Body of pancreas (tissue), 4 donors: Measurements from ENCODE around the gene IL17RA. TPM values are rescaled to one million over a fixed set of nuclear protein-coding genes. Genes with fewer than 3 reads are reported as not detected.

Source experiments
- ATAC-seq: fragments of 150-250 bp; one replicate; pipeline ENCODE4 v1.9.1; 2016
- DNase-seq, 4 donors: peaks; one replicate each; pipeline ENCODE4 v3.0.0-alpha.2; 2019
- H3K27ac ChIP-seq, 4 donors: fragments of 200-600 bp; sonication (generic); 1 replicate in 3 of 4; 2 replicates in 1 of 4; pipeline versions ENCODE4 v1.5.1 to v1.6.1; 2016 to 2019; ENCODE audit warnings: mild to moderate bottlenecking in 1 of 4, mixed read lengths in 1 of 4, moderate library complexity in 1 of 4
- H3K27me3 ChIP-seq, 2 donors: fragments of 200-600 bp; sonication (generic); one replicate each; pipeline ENCODE4 v1.6.0; 2016; ENCODE audit warnings: mild to moderate bottlenecking in 1 of 2
- H3K36me3 ChIP-seq, 2 donors: fragments of 200-600 bp; sonication (generic); replicated peaks in 1 of 2; 2 replicates each; pipeline ENCODE4 v1.5.1; 2016; ENCODE audit warnings: low read depth in 2 of 2; ENCODE audit not compliant: insufficient read depth in 1 of 2
- H3K4me1 ChIP-seq: fragments of 200-600 bp; sonication (generic); one replicate; pipeline ENCODE4 v1.6.0; 2016
- H3K4me3 ChIP-seq, 2 donors: fragments of 200-600 bp; sonication (generic); 1 replicate in 1 of 2; 2 replicates in 1 of 2; pipeline ENCODE4 v1.5.1; 2016 to 2019
- H3K9me3 ChIP-seq, 3 donors: fragments of 200-600 bp; sonication (generic); 1 replicate in 2 of 3; 2 replicates in 1 of 3; pipeline ENCODE4 v1.5.1; 2016
- POLR2A ChIP-seq, 3 donors: fragments of 450-650 bp; IDR thresholded peaks; one replicate each; pipeline ENCODE4 v1.6.1; 2016; ENCODE audit warnings: antibody characterized with exemption in 3 of 3, mild to moderate bottlenecking in 2 of 3
- WGBS, 2 donors: methylation state at CpG; one replicate each; pipeline ENCODE4 v1.1.5; 2017; 5-methylcytosine and 5-hydroxymethylcytosine counted together
- intact Hi-C: fragments of 100-400 bp; cut with DNase I; formaldehyde crosslinking; loops from one replicate; pipeline ENCODE4 v1.15.1; 2023
- total RNA-seq, 2 donors: library from RNA; depleted of rRNA; stranded (reverse); fragments of >200 nt; gene quantifications; one replicate each; pipeline ENCODE4 v1.1.0, GENCODE V29; 2016
- TF ChIP-seq, protein P1 (sequence below), 7 experiments: fragments of 450-650 bp in 4 of 7; fragments of 200-600 bp in 3 of 7; sonication (generic) in 3 of 7; IDR thresholded peaks; one replicate each; pipeline ENCODE4 v1.5.1; 2016 to 2019; ENCODE audit warnings: antibody characterized with exemption in 7 of 7

The IL17RA gene
- total RNA-seq, 2 donors from 2014 or later: 8.3 to 13.8 TPM

DNA sequence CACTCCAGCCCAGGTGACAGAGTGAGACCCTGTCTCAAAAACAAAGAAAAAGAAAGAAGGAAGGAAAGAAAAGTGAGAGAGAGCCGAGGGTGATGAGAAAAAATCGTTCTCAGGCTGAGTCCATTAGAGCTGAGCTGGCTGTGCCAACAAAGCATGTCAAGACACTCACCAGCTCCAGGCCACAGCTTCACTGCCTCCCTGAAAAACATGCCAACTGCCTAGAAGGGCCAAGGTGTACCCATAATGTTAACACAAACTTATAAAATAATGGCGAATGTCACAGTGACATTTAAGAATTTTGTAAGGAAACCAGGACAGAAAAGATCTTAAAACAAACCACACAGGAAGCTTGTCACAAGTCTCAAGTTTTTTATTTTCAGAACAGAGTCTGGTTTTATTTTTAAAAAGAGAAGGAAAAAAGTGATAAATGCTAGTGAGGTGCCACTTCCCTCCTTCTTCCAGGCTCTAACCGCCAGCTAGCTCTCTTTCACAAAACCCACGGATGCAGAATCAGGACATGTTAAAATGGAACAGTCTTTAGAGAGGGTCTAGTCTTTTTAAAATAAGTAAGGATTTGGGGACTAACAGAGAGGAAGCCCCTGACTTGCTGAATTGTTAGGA is 31.3 kb downstream of the IL17RA start:
- H3K9me3 ChIP-seq: no peaks in the 10 kb centered on the region
- TF ChIP-seq, protein P1, sequence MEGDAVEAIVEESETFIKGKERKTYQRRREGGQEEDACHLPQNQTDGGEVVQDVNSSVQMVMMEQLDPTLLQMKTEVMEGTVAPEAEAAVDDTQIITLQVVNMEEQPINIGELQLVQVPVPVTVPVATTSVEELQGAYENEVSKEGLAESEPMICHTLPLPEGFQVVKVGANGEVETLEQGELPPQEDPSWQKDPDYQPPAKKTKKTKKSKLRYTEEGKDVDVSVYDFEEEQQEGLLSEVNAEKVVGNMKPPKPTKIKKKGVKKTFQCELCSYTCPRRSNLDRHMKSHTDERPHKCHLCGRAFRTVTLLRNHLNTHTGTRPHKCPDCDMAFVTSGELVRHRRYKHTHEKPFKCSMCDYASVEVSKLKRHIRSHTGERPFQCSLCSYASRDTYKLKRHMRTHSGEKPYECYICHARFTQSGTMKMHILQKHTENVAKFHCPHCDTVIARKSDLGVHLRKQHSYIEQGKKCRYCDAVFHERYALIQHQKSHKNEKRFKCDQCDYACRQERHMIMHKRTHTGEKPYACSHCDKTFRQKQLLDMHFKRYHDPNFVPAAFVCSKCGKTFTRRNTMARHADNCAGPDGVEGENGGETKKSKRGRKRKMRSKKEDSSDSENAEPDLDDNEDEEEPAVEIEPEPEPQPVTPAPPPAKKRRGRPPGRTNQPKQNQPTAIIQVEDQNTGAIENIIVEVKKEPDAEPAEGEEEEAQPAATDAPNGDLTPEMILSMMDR (IDR thresholded peaks at IDR 0.05): no peak
- TF ChIP-seq POLR2A (IDR thresholded peaks at IDR 0.05): no peak
- H3K27ac ChIP-seq: peak overlapping the region in 1 of 4 donors; percentile 31
- DNase-seq (no peak), ATAC-seq (no peak)
- no peaks in the 10 kb centered on the region for H3K36me3 ChIP-seq
- H3K4me1 ChIP-seq: peaks cover 5% of the 10 kb centered on the region
- no peak overlapping the region for H3K4me3 ChIP-seq
- WGBS, 2 donors: 61% methylated on average over 5 of the region's 5 CpGs
- H3K27me3 ChIP-seq: no peaks in the 10 kb centered on the region
- intact Hi-C loops: no loop called here

- 32 to 42% methylated on average over 6 of the region's 6 CpGs for WGBS, 2 donors
- H3K9me3 ChIP-seq: no peaks in the 10 kb centered on the region
- no peaks in the 10 kb centered on the region for H3K36me3 ChIP-seq
- H3K4me1 ChIP-seq: peaks cover 10% of the 10 kb centered on the region
- no peaks in the 10 kb centered on the region for H3K27me3 ChIP-seq
- no peak for DNase-seq
- intact Hi-C loops: no loop called here
- no peak overlapping the region for H3K4me3 ChIP-seq
- ATAC-seq: no peak
- H3K27ac ChIP-seq: peak overlapping the region in 1 of 4 donors; percentile 31
- TF ChIP-seq, protein P1 (IDR thresholded peaks at IDR 0.05): no peak
- no peak for TF ChIP-seq POLR2A (IDR thresholded peaks at IDR 0.05)
These were observed 32.0 kb downstream of the IL17RA start for GRCh38 chr22:17116572-17117330.

- no peaks in the 10 kb centered on the region for H3K9me3 ChIP-seq
- intact Hi-C loops: no loop called here
- no peak overlapping the region for H3K4me3 ChIP-seq
- TF ChIP-seq POLR2A (IDR thresholded peaks at IDR 0.05): no peak
- TF ChIP-seq, protein P1 (IDR thresholded peaks at IDR 0.05): no peak
- peaks cover 11% of the 10 kb centered on the region for H3K4me1 ChIP-seq
- no peaks in the 10 kb centered on the region for H3K27me3 ChIP-seq
- WGBS, 2 donors: 33 to 59% methylated on average over 1 to 3 of the region's 3 CpGs
- ATAC-seq (no peak), DNase-seq (no peak)
- H3K36me3 ChIP-seq: no peaks in the 10 kb centered on the region
- H3K27ac ChIP-seq: peak overlapping the region in 1 of 4 donors; percentile 25
These were observed 32.6 kb downstream of the IL17RA start for GRCh38 chr22:17117400-17117799.

- H3K27ac ChIP-seq: no peak overlapping the region
- no peak for TF ChIP-seq POLR2A (IDR thresholded peaks at IDR 0.05)
- TF ChIP-seq, protein P1 (IDR thresholded peaks at IDR 0.05): no peak
- no peak for ATAC-seq
- intact Hi-C loops: no loop called here
- DNase-seq: peak in 1 of 4 donors; percentile 26
- peaks cover 11% of the 10 kb centered on the region for H3K4me1 ChIP-seq
- no peaks in the 10 kb centered on the region for H3K9me3 ChIP-seq
- H3K4me3 ChIP-seq: no peak overlapping the region
- no peaks in the 10 kb centered on the region for H3K27me3 ChIP-seq
- H3K36me3 ChIP-seq: no peaks in the 10 kb centered on the region
- 43 to 62% methylated on average over 3 to 4 of the region's 4 CpGs for WGBS, 2 donors
These were observed 33.1 kb downstream of the IL17RA start for GRCh38 chr22:17117890-17118289.
